Stimulated activated CD4-positive, alpha-beta T cell treated with anti-CD3 and anti-CD28 coated beads, Interleukin-1b, Interleukin-23, amount 100 ng/mL, for 4 hours (primary cell): ENCODE measurements around the gene VTI1B.
"Not testable (repeated sequence)": the region's sequence is repeated elsewhere in the genome, so short reads cannot be mapped to it uniquely, and the experiment has no call there.

Experiments
- DNase-seq, 2 donors: peaks; one replicate each; pipeline ENCODE4 v3.0.0-alpha.2; 2020; ENCODE audit warnings: low read depth in 2 of 2

Gene VTI1B

GRCh38 chr14:67630186-67630585 is 44.2 kb downstream of the VTI1B start:
- DNase-seq = no peak

- no peak for DNase-seq
Observed at GRCh38 chr14:67627519-67627918, 46.9 kb downstream of the VTI1B start.

GRCh38 chr14:67626131-67626530 is 48.3 kb downstream of the VTI1B start:
- DNase-seq = not testable (repeated sequence)

GRCh38 chr14:67623114-67623513 is 51.3 kb downstream of the VTI1B start:
- no peak for DNase-seq

GRCh38 chr14:67622675-67623074 is 51.8 kb downstream of the VTI1B start:
- peak in 1 of 2 donors; percentile 11 for DNase-seq

GRCh38 chr14:67620217-67620785 is 54.1 kb downstream of the VTI1B start:
- DNase-seq = no peak

- DNase-seq = peak; percentile 97 to 98
Observed at GRCh38 chr14:67619446-67620216, 54.8 kb downstream of the VTI1B start, which contains the start of gene ARG2. TSS of gene ARG2 (plus strand) at chr14:67619920. CDS start at chr14:67619978, 58 bp downstream.

GRCh38 chr14:67618617-67619063 is 55.8 kb downstream of the VTI1B start:
- peak in 1 of 2 donors; percentile 14 for DNase-seq

GRCh38 chr14:67610491-67610890 is 63.9 kb downstream of the VTI1B start:
- DNase-seq = no peak

GRCh38 chr14:67609642-67610310 is 64.7 kb downstream of the VTI1B start:
- no peak for DNase-seq

GRCh38 chr14:67607646-67608045 is 66.8 kb downstream of the VTI1B start:
- no peak for DNase-seq

GRCh38 chr14:67602995-67603545 is 71.4 kb downstream of the VTI1B start:
- DNase-seq = no peak

GRCh38 chr14:67602076-67602475 is 72.4 kb downstream of the VTI1B start:
- no peak for DNase-seq

GRCh38 chr14:67600562-67600974 is 73.9 kb downstream of the VTI1B start:
- DNase-seq = not testable (repeated sequence)

GRCh38 chr14:67599698-67600561 is 74.5 kb downstream of the VTI1B start, which contains the start of gene PIGH:
TSS of gene PIGH (minus strand) at chr14:67600268. CDS start at chr14:67600203, 65 bp downstream.
- peak; percentile 89 to 92 for DNase-seq
